ENCODE results near the gene GNAQ. TPM values are rescaled to one million over a fixed set of nuclear protein-coding genes. Genes with fewer than 3 reads are reported as not detected.
"Not testable (repeated sequence)": the region's sequence is repeated elsewhere in the genome, so short reads cannot be mapped to it uniquely, and the experiment has no call there.

The GNAQ gene
- total RNA-seq, 1 donor from 2014 or later = 64.9 TPM

- TF ChIP-seq CTCF (IDR thresholded peaks at IDR 0.05; ENCODE audit: unreplicated experiment) = no peak
- peaks cover 11% of the 10 kb centered on the region for H3K9me3 Mint-ChIP-seq (ENCODE audit: low read depth)
- no peaks in the 10 kb centered on the region for H3K27me3 Mint-ChIP-seq
- H3K27ac Mint-ChIP-seq = no peak overlapping the region
- no peak for DNase-seq (ENCODE audit: low spot score, unreplicated experiment)
- no peak overlapping the region for H3K4me3 Mint-ChIP-seq (ENCODE audit: low read depth)
- peaks cover 27% of the 10 kb centered on the region for H3K36me3 Mint-ChIP-seq (ENCODE audit: insufficient read depth)
- no peaks in the 10 kb centered on the region for H3K4me1 Mint-ChIP-seq (ENCODE audit: low read depth)
These were observed 262.4 kb downstream of the GNAQ start for GRCh38 chr9:77769246-77769645.

- peaks cover 26% of the 10 kb centered on the region for H3K36me3 Mint-ChIP-seq (ENCODE audit: insufficient read depth)
- peaks cover 9% of the 10 kb centered on the region for H3K4me1 Mint-ChIP-seq (ENCODE audit: low read depth)
- no peak for TF ChIP-seq CTCF (IDR thresholded peaks at IDR 0.05; ENCODE audit: unreplicated experiment)
- H3K9me3 Mint-ChIP-seq (ENCODE audit: low read depth) = peaks cover 15% of the 10 kb centered on the region
- no peaks in the 10 kb centered on the region for H3K27me3 Mint-ChIP-seq
- DNase-seq (ENCODE audit: low spot score, unreplicated experiment) = no peak
- peak overlapping the region; percentile 85 for H3K27ac Mint-ChIP-seq
- no peak overlapping the region for H3K4me3 Mint-ChIP-seq (ENCODE audit: low read depth)
These were observed 265.0 kb downstream of the GNAQ start for GRCh38 chr9:77766587-77766986.

- no peak for DNase-seq (ENCODE audit: low spot score, unreplicated experiment)
- Mint-ChIP-seq H3K36me3 (ENCODE audit: insufficient read depth) (peaks cover 23% of the 10 kb centered on the region), H3K27ac (no peak overlapping the region), H3K9me3 (ENCODE audit: low read depth) (peaks cover 15% of the 10 kb centered on the region), H3K4me3 (ENCODE audit: low read depth) (no peak overlapping the region), H3K4me1 (ENCODE audit: low read depth) (peaks cover 9% of the 10 kb centered on the region), H3K27me3 (no peaks in the 10 kb centered on the region)
- no peak for TF ChIP-seq CTCF (IDR thresholded peaks at IDR 0.05; ENCODE audit: unreplicated experiment)
These were observed 265.8 kb downstream of the GNAQ start for GRCh38 chr9:77765781-77766259.

- Mint-ChIP-seq H3K36me3 (ENCODE audit: insufficient read depth) (peaks cover 19% of the 10 kb centered on the region), H3K27ac (peak overlapping the region; percentile 31), H3K4me1 (ENCODE audit: low read depth) (peaks cover 9% of the 10 kb centered on the region), H3K4me3 (ENCODE audit: low read depth) (no peak overlapping the region), H3K27me3 (no peaks in the 10 kb centered on the region), H3K9me3 (ENCODE audit: low read depth) (peaks cover 15% of the 10 kb centered on the region)
- no peak for DNase-seq (ENCODE audit: low spot score, unreplicated experiment)
- peak; percentile 43 for TF ChIP-seq CTCF (IDR thresholded peaks at IDR 0.05; ENCODE audit: unreplicated experiment)
These were observed 266.5 kb downstream of the GNAQ start for GRCh38 chr9:77764894-77765780.

- no peak for DNase-seq (ENCODE audit: low spot score, unreplicated experiment)
- H3K36me3 Mint-ChIP-seq (ENCODE audit: insufficient read depth) = peaks cover 20% of the 10 kb centered on the region
- peaks cover 19% of the 10 kb centered on the region for H3K9me3 Mint-ChIP-seq (ENCODE audit: low read depth)
- TF ChIP-seq CTCF (IDR thresholded peaks at IDR 0.05; ENCODE audit: unreplicated experiment) = no peak
- peaks cover 9% of the 10 kb centered on the region for H3K4me1 Mint-ChIP-seq (ENCODE audit: low read depth)
- peak overlapping the region; percentile 85 for H3K27ac Mint-ChIP-seq
- H3K4me3 Mint-ChIP-seq (ENCODE audit: low read depth) = no peak overlapping the region
- H3K27me3 Mint-ChIP-seq = no peaks in the 10 kb centered on the region
These were observed 268.0 kb downstream of the GNAQ start for GRCh38 chr9:77763566-77763965.

GRCh38 chr9:77760919-77761318 is 270.7 kb downstream of the GNAQ start:
- H3K36me3 Mint-ChIP-seq (ENCODE audit: insufficient read depth) = peaks cover 31% of the 10 kb centered on the region
- H3K9me3 Mint-ChIP-seq (ENCODE audit: low read depth) = peaks cover 24% of the 10 kb centered on the region
- not testable (repeated sequence) for H3K27me3 Mint-ChIP-seq; H3K4me3 Mint-ChIP-seq (ENCODE audit: low read depth); H3K27ac Mint-ChIP-seq; DNase-seq (ENCODE audit: low spot score, unreplicated experiment)
- peaks cover 14% of the 10 kb centered on the region for H3K4me1 Mint-ChIP-seq (ENCODE audit: low read depth)

Measured in progenitor cell of endocrine pancreas (in vitro differentiated cells).